Muscle of back (tissue), 11 donors: ENCODE data around the gene FRS2. TPM values are rescaled to one million over a fixed set of nuclear protein-coding genes. Genes with fewer than 3 reads are reported as not detected.

Source experiments
- DNase-seq, 3 donors: peaks; one replicate each; pipeline versions ENCODE4 v3.0.0 to v3.0.0-alpha.2; 2013
- polyA plus RNA-seq, 10 donors: library from polyadenylated mRNA; unstranded; fragments of 120-200 nt; gene quantifications; one replicate each; pipeline ENCODE4 v1.2.1, GENCODE V29; 2013; ENCODE audit not compliant: insufficient read length in 10 of 10

FRS2 gene
- polyA plus RNA-seq, 10 donors = 18.9 to 26.3 (median 22.5) TPM

DNA sequence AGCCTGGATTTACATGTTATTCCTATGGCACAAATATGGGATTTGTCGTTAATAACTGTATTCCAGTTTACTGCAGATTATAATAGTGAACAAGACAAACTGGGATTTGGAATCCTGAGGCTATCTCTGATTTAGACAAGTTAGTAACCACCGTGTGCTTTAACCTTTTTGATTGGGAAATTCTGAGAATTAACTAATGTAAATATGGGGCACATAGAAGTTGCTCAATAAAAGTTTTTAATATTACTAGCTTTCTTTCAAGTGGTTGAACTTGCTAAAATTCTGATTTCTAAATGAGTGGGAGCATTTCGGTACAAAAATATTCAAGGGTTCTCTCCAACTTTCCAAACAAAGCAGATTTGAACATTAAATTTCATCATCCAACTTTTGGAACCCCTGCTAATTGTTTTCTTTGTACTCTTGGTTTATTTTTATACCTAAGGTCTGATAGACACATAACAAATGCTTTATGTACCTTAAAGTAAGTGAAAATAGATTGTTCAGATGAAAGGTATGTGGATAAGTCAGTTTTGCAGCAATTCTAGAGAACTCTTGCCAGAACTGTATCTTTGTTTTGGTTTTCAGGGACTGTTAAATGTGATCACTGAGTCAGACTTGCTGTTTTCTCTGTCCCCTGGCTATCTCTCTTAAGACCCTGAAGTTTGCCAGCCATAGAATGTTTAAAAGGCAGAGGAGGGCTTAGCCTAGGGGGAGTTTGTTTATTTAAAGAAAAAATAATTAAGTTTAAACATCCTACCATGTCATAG is 57.5 kb downstream of the FRS2 start:
- DNase-seq = peak in 1 of 3 donors; percentile 46

DNA sequence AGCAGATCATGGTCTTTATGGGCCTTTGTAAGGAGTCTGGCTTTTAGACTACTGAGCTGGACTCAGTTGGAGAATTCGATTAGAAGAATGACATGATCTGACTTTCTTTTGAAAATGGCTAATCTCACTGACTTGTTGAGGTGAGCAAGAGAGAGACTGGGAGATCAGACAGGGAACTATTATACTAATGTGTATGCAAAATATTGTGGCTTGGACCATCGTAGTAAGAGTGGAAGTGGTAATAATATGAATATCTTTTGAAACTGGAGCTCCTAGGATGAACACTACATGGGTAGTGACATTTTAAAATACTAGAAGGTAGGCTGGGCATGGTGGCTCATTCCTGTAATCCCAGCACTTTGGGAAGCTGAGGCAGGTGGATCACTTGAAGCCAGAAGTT is 58.8 kb downstream of the FRS2 start:
- DNase-seq = no peak

DNA sequence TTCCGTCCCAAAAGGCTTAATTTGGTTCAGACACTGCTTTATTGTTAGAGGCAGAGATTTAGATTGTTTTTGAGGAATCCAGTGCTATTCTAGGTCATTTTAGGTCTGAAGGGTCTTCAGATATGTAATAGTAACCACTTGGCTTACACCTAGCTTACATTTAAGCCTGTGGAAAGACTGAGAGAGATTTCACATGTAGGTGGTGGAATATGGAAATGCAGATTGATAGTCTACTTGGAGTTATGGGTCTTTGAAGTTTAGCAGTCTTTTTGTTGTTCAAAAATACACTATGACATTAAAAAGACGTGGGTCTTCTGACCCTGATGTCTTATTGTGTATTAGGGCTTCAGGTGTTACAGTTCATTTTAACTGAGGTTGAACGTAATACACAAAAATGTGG is 63.7 kb downstream of the FRS2 start:
- DNase-seq = no peak

DNA sequence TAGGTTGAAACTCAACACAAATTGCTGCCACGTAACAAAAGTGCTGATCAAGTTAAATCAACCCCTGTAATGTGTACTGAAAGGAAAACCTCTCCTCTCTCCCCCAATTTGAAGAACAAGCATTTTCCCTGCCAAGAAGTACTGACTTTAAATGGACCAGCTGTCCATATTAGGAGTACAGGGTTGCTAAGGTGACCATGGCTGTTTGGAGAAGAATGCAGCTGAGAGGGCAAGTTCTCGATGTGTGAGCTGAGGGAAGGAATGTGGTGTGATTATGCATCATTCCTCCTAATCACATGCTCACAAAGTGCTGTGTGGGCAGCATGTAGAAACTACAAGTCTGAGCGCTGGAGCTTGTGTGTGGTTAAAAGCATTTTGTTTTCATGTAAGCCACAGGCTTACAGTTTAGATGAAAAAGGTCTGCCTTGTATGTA is 64.2 kb downstream of the FRS2 start:
- peak; percentile 76 to 95 (median 87) for DNase-seq

DNA sequence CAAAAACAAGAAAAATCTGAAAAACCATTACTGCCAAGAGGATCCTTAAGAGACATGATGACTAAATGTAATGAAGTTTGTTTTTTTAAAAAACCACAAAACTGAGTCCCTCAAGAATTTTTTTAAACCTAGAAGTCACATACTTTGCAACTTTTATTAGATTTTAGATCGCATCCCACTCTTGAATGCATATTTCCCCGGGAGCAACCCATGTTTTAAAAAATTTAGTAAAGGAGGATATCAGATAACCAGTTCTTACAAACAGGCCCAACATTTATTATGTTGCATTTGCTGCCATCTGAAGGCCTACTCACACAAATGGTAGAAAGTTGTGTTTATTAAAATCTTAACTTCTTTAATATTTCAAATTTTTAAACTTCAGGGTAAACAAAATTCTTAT is 70.8 kb downstream of the FRS2 start:
- DNase-seq = peak in 2 of 3 donors; percentile 6 to 25

DNA sequence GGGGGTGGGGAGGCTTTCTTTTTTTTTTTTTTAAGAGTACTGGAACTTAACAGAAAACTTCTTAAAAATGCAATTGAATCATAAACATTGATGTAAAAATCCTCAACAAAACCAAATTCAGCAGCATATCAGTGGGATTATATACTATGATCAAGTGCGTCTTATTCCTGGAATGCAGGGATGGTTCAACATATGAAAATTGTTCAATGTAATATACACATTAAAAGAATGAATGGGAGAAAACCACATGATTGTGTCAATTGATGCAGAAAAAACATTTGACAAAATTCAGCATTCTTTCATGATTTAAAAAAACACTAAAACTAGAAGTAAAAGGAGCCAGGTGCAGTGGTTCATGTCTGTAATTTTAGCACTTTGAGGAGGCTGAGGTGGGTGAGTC is 73.9 kb downstream of the FRS2 start:
- DNase-seq = no peak

DNA sequence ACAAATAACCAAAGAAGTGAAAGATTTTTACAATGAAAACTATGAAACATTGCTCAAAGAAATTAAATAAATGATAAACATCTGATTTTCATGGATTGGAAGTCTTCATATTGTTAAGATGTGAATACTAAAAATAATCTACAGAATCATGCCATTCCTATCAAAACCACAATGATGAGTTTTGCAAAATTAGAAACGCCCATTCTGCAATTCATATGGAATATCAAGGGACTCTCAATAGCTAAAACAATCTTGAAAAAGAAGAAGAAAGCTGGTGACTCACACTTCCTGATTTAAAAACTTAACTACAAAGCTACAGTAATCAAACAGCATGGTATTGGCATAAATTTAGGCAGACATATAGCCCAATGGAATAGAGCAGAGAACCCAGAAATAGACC is 74.9 kb downstream of the FRS2 start:
- DNase-seq = no peak

DNA sequence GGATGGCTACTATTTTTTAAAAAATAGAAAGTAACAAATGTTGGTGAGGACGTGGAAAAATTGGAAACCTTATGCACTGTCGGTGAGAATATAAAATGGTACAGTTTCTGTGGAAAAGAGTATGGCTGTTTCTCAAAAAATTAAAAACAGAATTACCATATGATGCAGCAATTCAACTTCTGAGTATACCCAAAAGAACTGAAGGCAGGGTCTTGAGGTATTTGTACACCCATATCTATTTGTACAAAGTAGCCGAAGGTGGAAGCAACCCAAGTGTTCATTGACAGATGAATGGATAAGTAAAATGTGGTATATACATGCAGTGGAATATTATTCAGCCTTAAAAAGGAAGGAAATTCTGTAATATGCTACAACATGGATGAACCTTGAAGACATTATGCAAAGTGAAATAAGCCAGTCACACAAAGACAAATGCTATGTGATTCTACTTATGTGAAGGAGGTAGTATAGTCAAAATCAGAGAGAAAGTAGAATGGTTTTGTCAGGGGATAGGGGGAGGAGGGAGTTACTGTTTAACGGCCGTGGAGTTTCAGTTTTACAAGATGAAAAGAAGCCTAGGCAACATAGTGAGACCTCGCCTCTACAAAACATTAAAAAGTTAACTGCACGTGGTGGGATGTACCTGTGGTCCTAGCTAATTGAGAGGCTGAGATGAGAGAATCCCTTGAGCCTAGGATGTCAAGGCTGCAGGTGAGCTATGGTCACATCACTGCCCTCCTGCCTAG is 76.7 kb downstream of the FRS2 start:
- DNase-seq = no peak

DNA sequence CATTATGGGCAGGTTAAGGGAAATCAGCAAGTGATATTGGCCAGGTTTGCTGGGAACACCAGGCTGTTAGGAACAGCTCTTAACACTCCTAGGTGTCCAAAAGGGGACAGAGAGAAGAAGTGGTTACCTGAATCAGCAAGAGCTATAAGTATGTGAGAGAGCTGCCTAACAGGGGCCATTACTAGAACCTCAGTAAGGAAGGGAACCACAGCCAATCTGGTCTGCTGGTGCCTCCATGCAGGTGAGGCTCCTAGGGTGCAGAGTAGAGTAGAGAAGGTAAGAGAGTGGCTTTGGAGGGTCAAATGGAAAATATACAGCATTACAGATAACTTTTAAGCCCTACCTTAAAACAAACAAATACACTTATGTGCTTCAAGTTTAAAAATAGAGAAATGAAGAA is 78.5 kb downstream of the FRS2 start:
- DNase-seq = no peak

DNA sequence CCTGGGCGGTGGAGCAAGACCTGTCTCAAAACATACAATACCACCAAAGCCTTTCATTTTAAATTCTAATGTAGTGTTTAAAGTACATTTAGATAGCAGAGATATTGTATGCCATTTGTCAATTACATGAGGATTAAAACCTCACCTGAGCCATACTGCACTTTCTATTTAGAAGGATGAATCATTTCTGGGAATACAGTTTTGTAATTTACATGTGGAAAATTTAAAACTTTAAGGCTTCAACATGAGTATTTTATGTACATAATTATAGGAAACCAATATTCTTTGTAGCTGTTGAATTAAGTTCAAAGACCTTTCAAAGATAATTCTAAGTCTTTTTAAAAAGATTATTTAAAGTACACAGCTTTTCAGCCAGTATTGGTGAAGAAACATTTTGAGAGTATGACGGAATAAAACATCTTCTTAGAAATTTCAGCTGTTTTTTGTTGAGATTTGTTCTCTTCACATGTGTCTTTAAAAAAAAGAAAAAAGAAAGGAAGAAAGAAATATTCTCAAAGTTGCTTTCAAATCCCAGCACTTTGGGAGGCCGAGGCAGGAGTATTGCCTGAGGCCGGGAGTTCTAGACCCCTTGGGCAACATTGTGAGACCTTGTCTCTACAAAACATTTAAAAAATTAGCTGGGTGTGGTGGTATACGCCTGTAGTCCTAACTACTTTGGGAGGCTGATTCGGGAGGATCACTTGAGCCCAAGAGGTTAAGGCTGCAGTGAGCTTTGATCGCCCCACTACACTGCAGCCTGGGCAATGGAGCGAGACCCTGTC is 80.6 kb downstream of the FRS2 start:
- DNase-seq = no peak

DNA sequence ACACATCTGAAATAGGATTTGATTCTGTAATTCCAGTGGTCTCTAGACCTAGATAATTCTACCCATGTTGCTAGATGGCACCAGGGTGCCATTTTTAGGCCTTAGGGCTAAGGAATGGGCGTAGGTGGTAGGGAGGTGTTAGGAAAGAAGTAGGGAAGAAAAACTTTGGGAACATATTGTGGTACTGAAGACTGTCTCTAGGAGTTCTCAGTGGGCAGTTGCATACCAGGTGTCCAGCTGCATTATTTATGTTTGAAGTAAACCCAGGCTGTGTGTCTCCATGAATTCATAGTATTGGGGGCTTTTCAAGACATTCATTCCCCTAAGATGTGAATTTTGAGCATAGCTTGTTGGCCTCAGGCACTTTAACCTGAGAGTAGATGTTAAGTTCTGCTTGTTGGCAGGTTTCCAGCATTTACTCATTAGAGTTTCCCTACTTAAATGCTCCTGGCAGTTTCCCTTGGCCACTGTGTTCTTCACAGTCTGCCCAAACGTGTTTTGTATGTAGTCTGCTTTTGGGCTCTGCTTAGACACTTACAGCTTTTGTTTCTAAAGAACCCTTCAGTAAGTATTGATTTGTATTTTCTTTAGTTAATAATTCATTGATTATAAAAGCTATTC is 83.5 kb downstream of the FRS2 start:
- peak in 2 of 3 donors; percentile 24 to 25 for DNase-seq

DNA sequence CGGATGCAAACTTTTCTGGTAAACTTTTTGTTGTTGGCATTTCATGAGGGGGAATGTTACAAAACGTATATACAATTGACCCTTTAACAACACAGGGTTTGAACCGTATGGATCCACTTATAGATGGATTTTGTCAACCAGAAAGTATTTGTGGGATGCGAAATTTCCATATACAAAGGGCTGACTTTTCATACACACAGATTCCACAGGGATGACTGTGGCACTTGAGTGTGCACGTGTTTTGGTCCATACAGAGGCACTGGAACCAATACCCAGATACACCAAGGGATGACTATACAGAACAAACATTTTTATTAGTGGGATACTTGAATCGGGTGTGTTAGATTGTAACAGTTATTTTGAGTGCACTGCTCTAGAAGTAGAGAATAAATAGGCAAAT is 85.3 kb downstream of the FRS2 start:
- peak in 1 of 3 donors; percentile 92 for DNase-seq

DNA sequence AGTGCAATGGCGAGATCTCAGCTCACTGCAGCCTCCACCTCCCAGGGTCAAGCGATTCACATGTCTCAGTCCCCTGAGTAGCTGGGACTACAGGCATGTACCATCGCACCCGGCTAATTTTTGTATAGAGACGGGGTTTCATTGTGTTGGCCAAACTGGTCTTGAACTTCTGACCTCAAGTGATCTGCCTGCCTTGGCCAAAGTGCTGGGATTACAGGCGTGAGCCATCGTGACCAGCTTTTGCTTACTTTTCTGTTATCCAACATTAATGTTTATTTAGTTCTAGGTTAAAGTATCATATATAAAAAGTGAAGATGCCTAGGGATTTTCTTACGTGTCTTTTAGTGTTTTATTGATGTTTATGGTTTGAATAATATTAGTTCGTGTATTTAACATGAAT is 86.2 kb downstream of the FRS2 start:
- no peak for DNase-seq

DNA sequence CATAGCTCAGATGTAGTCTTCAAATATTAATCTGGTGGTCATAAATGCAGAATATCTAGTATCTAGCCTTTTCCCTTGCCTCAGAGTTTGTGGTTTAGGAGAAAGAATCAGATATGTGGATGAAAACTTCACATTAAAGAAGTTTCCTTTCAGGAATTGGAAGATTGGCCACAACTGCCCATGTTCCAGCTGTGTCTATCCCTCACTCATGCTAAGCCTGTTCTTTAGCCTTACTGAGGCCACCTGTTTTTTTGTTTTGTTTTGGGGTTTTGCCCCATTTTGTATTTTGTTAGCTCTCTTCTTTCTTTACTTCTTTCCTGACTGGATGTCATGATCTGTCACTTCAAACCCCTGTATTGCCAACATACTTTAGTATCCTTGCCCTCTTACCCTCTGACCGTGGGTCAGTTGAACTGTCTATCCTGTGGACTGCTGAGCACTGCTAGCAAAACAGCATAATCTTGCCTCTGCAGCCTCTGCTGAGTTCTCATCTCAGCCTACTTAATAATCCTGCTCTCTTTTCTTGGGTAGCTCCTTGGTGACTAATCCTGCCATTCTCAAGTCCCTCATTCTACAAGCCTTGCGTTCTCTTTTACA is 93.1 kb downstream of the FRS2 start:
- no peak for DNase-seq

DNA sequence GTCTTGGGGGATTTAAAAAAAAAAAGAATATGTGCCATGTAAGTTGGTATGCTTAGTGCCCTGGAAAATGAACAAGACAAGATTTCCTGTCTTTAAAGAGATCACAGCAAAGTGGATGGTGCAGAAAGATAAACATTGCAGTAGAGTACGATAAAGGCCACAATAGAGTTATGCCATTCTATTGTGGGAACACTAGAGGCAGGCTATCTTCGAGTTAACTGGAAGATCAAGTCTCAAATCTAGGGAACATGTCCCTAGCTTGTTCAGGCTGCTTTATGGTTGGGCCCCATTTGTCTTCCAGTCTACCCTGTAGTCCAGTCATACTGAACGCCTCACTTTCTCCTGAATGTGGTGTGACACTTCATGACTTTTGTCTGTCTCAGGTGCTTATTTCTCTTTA is 96.4 kb downstream of the FRS2 start:
- DNase-seq = no peak

DNA sequence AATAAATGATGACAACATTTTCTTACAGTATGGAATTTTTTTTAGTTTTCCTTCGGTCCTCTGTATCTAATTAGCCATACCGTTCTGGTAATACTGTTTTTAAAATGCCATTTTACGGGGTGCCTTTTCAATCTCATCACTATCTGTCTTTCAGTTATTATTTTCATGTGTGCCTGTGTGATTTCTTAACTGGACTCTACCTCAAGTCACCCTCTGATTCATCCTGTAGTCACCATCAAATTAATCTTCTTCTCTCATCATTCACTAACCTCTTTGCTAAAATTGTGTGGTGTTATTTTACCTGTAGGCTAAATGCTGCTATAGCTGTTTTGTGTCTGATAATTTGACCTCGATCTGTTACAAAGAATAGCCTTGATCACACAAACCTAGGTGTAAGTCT is 99.0 kb downstream of the FRS2 start:
- DNase-seq = peak in 1 of 3 donors; percentile 26

DNA sequence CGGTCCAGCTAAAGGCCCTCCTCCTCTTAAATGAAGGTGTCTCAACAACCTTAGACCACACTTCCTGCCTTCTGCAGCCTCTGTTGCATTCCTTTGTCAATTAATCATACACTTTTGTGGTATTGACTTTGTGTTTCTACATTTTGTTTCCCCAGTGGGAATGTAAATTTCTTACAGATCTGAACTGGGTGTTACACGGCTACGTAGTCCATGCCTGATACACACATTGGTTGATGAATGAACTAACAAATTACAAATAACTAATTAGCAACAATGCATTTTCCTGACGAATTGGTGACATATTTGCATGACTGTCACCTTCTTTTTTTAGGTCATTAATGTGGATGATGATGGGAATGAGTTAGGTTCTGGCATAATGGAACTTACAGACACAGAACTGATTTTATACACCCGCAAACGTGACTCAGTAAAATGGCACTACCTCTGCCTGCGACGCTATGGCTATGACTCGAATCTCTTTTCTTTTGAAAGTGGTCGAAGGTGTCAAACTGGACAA is 99.9 kb downstream of the FRS2 start:
- DNase-seq = peak in 1 of 3 donors; percentile 30

DNA sequence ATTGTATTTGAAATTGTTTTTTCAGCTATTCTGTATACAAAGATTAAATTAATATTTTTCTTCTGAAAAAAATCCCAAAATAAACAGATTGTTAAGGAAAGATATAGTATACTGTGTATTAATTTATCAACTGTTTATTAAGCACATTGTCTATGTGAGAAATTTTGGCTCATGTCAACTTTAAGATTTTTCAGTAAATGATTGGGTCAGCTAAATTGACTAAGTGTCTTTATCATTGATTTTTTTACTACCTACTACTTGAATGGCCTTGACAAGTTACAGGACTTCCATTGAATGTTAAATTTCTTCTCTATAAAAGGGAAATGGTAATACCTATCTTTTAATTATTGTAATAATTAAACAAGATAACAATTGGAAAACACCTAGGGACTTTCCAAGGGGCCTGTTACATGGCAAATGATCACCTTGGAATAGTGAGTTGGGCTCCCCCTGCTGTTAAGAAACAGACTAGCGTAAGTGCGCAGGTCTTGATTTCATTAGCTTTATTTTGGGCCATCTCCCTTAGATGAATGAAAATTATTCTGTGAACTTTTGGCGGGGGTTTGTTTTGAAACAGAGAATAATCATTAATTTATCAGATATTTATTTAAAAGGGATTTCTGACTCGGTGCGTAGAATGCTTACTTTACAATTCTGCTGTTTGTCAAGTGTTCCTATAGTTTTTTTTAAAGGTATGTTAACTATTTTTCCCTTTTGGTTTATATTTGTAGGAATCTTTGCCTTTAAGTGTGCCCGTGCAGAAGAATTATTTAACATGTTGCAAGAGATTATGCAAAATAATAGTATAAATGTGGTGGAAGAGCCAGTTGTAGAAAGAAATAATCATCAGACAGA is 100.6 kb downstream of the FRS2 start:
- DNase-seq = peak; percentile 44 to 66 (median 55)

DNA sequence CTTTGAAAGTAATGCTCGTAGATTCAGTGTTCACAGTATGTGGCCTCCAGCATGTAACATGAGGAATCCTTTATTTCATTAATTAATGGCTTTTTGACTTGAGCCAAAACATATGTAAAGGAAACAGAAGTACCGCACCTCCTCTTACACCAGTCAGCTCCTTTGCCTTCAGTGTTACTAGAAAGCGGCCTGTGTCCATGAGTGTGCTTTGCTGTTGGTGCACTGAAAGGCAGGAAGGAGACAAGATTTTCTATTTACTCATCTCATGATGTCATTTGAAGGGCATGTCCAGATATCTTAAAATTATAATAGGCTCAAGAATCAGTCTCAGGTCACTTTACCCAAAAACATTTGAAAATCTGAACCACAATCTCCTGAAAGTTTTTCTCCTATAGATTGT is 105.2 kb downstream of the FRS2 start:
- DNase-seq = no peak

DNA sequence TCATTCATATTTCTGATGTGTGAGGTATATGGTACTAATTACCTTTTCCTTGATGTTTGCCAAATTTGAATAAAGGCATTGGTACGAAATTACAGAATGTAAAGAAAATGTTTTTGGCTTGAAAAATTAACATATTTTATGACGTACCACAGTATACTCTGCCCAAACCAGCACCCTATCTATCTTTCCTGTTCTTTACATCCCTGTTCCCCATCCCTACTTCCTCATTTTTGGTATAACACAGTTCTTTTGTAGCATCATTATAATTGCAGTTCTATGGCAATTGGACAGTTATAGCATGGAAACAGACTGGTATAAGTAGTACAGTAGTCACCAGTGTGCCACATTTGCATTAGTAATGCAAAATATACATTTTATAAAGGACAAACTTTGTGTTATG is 108.1 kb downstream of the FRS2 start:
- DNase-seq = no peak
